D341Med (cell line): ENCODE measurements around the gene VIPAS39.

Experiments
- DNase-seq: peaks from one replicate; pipeline ENCODE4 v3.0.0; 2012; ENCODE audit warnings: low spot score

The VIPAS39 gene

DNA sequence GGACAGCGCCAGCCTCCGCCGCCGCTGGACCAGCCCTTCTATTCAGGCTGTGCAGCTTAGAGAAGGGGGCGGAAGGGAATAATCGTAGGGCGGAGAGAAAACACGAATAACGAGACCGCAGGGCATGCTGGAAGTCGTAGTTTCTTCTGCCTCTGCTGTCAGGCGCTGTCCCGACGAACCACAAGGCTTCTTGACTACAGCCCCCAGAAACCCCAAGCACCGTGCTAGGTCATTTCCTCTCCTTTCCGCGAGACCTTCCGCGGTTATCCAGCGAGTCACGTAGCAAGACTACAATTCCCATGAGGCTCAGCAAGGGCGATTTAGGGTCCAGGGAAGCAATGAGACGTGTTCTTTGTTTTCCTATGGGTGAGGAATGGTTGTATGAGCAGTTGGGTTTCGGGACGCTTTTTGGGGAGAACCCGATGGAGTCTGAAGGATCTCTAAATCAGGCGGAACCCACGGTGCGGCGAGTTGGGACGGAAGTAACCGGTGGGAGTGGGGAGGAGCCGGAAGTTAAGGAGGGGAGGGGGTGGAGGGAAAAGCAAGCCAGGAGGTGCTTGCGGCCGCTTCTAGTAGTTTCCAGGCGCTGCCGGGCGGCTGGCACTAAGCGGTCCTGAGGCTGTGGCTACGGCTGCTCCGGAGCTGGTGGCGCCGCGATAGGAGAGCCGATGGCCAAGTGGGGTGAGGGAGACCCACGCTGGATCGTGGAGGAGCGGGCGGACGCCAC, at the start of gene VIPAS39, which contains the start of gene AHSA1:
VIPAS39 (minus strand) TSS at position 80 of the 727 bp plus-strand sequence. CDS start 3,499 bp downstream, outside the sequence.
AHSA1 (plus strand) TSS at position 572 of the 727 bp plus-strand sequence; CDS start at position 669, 97 bp downstream.
- peak; percentile 90 for DNase-seq

DNA sequence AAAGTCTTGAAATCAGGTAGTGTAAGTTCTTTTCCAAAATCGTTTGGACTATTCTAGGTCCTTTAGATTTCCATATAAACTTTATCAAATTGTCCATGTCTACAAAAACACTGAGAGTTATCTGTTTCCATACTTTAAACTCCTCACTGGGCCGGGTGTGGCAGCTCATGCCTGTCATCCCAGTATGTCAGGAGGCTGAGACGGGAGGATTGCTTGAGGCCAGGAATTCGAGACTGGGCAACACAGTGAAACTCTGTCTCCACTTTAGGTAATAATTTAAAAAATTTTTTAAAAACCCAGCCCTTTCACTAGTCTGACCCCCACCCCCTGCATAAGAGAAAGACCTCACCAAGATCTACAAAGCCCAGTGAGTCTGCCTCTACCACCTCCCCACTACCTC, 47.6 kb upstream of the VIPAS39 start:
- DNase-seq: no peak

DNA sequence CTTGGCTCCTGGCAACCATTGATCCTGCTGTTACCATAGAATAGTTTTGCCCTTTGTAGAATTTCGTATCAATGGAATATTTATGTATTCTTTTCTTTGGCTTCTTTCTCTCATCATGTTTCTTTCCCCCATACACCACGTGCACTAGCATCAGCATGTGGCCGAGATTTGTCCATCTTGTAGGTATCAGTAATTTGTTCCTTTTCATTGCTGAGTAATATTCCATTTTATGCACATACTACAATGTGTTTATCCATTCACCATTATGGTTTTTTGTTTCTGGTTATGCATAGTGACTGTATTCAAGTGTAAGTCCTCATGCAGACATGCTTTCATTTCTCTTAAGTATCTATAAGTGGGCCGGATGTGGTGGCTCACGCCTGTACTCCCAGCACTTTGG, 45.7 kb upstream of the VIPAS39 start:
- DNase-seq: no peak

DNA sequence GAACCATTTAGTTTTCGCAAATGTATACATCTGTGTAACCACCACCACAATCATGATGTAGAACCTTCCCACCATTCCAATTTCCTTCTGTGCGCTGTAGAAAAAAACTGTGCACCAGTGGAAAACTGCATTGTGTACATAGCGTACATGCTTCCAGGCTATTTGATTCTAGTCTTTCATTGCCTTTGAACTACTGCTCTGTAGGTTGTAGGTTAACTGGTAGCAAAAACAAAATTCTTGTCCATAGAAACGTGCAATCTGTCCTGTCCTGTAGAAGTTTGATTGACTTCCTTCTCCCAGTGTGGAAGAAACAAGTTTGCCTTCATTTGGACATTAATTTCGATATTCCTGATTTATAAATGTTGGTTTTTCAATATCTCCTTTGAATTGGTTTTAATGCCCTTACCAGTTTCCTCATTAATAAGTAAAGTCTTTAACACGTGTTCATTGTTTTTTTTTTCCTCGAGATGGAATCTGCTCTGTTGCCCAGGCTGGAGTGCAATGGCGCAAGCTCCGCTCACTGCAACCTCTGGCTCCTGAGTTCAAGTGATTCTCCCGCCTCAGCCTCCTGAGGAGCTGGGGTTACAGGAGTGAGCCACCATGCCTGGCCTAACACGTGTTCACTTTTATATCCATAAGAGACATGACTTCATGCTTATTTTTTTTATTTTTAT, 44.8 kb upstream of the VIPAS39 start:
- no peak for DNase-seq

- no peak for DNase-seq
These were observed 41.7 kb upstream of the VIPAS39 start for GRCh38 chr14:77498984-77499527.

DNA sequence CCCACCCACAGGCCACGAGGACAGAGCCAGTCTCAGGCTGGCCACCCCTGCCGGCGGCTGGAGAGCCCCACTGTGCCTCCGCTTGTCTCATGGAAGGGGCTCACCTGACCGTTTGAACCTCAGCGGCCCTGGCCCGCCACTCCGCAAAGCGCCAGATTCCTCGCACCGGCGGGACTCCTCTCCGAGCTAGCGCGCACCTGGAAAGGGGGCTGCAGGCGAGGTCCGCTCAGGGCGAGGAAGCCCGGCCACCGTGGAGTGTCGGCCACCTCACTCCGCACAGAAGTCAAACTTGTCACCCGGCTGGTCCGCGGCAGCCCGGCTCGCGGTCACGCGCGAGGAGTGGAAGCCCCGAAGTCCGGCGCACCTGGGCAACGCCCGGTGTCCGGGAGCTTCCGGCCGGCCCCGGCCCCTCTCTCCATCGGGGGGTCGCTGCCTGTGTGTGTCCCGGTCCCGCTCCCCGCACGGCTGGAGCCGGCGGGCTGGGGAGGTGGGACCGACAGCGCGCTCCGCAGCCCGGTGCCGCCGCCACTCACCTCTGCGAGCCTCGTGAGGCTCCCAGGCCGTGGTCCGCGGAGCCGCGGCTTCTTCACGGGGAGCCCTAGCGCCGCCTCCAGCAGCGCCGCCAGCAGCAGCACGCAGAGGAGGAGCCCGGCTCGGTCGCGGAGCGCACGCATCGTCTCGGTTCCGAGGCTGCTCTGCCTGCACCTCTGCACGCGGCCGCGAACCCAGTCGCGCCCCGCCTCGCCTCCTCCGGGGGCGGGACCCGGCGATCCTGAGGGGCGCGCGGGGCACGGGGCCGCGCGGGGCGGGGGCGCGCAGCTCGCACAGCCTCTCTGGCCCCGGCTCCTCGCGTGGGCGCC, 40.9 kb upstream of the VIPAS39 start, which contains the start of gene ISM2:
ISM2 (minus strand) TSS at position 697 of the 860 bp plus-strand sequence; CDS start at position 674, 23 bp downstream.
- peak; percentile 87 for DNase-seq

DNA sequence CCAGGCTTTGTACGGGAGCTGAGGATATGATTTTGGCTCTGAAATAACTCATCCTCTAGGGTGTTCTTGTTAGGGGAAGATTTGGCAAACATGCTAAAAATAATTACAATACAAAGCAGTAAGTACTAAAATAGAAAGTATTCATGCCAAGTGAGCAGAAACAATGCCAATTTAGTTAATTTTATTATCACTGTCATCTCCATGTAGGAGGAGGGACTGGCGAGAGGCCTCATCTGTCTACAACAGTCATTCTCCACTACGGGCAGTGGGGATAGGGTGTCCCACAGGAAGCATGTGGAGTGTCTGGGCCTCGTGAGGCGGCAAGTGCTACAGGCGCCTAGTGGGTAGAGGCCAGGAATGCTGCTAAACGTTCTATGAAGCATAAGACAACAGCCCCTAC, 37.9 kb upstream of the VIPAS39 start:
- no peak for DNase-seq

- no peak for DNase-seq
These were observed 33.7 kb upstream of the VIPAS39 start for GRCh38 chr14:77491056-77491455.

DNA sequence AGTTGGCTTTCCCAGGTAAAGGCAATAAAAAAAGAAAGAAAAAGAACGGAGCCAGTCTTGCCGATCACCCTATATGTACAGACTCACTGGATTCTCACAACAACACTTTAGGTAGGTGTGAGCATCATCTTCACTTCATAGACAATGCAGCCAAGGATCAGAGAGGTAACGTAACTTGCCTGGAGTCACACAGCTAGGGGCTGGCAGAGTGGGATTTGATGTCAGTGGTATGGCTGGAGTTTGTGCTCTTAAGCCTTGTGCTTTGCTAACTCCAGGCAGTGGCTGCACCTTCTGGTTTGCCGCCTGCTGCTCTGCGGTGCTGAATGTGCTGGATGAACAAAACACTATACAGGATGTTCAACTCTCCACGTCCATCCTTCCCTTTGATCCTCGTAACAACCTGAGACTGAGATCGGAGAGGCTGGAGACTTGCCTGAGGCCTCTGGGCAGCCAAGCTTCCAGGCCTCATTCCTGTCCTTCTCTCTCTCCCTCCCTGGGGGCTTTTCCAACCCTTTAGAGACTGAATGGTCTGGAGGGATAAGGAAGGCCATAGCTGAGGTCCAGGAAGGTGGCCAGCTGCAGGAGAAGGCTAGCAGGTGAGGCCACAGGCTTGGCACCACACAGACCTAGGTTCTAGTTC, 33.1 kb upstream of the VIPAS39 start:
- DNase-seq: no peak

DNA sequence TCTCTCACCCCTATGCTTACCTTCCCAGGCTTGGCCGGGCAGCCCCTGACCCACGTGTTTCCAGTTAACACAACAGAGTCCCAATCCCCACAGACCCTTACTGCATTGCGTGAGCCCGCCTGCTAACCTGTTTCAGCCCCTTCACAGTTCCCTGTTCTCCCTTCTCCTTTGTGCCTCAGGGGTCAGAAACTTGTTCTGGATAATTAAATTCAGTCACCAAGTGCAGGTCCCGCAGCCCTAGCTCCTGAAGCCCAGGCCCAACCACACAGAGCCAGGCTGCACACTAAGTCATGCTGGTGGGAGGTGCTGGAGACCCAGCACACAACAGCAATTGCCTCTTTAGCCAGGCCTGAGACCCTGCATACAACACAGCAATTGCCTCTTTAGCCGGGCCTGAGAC, 31.6 kb upstream of the VIPAS39 start:
- DNase-seq: no peak

GRCh38 chr14:77488558-77488957, 31.2 kb upstream of the VIPAS39 start:
- no peak for DNase-seq

- DNase-seq: no peak
These were observed 28.7 kb upstream of the VIPAS39 start for GRCh38 chr14:77485901-77486678.

- no peak for DNase-seq
These were observed 27.9 kb upstream of the VIPAS39 start for GRCh38 chr14:77485256-77485655.

- no peak for DNase-seq
These were observed 25.0 kb upstream of the VIPAS39 start for GRCh38 chr14:77482422-77482821.

- DNase-seq: no peak
These were observed 21.4 kb upstream of the VIPAS39 start for GRCh38 chr14:77478796-77479195.

DNA sequence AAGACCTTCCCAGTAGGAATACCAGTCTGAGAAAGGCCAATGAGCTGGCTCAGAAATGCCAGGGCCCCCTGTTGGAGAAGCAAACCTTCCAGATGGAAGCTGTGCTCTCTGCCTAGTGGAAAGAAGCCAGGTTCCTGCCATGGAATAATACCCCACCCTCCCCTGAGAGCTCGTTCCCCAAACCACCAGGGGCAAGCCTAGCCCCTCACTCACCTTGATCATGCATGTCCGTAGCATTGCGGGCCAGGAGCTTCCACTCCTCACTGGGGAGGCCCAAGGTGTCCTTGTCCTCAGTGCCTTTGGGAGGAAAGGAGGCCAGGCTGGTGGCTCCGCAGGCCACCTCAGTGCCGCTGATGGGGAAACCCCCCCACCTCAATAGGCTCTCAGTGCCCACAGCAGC, 20.6 kb upstream of the VIPAS39 start:
- no peak for DNase-seq

GRCh38 chr14:77475432-77476115, 18.2 kb upstream of the VIPAS39 start:
- DNase-seq: no peak

- DNase-seq: no peak
These were observed 17.2 kb upstream of the VIPAS39 start for GRCh38 chr14:77474479-77475177.

- DNase-seq: no peak
These were observed 16.5 kb upstream of the VIPAS39 start for GRCh38 chr14:77473921-77474320.
